CD4-positive, alpha-beta T cell treated with Interferon alpha-2 for 1 hour (primary cell): ENCODE measurements around the gene GDF10.

Experiments
- DNase-seq, 2 donors: peaks; one replicate each; pipeline ENCODE4 v3.0.0-alpha.2; 2020 to 2022

Gene GDF10

GRCh38 chr10:47294501-47294900 is 5.5 kb upstream of the GDF10 start:
- DNase-seq = no peak

GRCh38 chr10:47295411-47295810 is 4.6 kb upstream of the GDF10 start:
- no peak for DNase-seq

- no peak for DNase-seq
These were observed 3.7 kb upstream of the GDF10 start for GRCh38 chr10:47296156-47296894.

GRCh38 chr10:47296941-47297340 is 3.1 kb upstream of the GDF10 start:
- no peak for DNase-seq

GRCh38 chr10:47297866-47298540 is 2.0 kb upstream of the GDF10 start:
- DNase-seq = no peak

DNA sequence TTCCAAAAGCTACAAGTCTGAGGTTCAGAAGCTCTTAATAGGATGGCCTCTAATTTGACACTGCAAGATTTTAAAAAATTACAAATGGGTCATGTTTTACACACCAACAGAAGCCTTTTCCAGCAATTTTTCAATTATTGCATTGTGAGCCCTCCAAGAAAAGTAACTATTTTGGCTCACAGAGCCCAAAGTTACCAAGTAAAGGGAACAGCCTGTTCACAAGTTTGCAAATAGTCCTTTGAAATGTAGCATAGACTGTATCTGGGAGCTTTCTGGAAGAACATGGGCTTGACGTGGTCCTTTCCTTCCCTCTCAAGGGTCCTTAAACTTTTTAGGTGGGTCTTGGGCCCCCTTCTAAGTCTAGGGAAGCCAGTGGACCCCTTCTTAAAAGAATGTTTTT is 1.3 kb upstream of the GDF10 start:
- DNase-seq = no peak

- DNase-seq = no peak
These were observed 483 bp downstream of the GDF10 start for GRCh38 chr10:47300429-47300931.

DNA sequence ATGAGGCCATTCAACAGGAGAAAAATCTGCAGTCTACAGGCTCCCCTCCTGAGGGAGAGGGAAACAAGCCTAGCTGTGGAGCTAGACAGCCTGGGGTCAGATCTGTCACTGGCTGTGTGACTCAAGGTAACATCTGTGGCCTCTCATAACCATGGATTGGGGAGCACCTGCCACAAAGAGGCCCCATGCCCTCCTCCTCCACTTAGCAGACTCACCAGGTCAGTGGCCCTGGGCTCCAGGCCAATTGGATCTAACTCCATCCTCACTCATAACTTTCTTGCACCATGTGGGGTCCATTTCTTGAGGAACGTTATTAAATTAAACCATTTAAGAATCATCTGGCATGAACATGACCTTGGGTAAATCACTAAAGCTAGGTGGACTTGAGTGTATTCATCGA is 1.8 kb downstream of the GDF10 start:
- no peak for DNase-seq

DNA sequence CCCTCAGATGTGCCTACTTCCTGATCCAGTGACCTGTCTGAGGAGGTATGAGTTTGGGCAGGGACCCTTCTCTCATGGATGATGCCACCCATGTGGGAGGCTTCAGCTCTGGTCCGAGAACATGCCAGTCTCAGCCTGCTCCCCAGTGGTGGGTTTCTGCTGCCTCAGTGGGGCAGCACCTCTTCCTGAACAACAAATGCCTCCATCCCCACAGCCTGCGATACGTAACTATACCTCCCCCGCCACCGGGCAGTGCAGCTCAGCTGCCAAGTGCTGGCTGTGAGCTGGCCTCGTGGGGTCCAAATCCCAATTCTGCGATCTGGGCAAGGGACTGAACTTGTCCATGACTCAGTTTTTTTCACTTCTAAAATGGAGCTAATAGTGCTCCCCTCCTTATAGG is 3.1 kb downstream of the GDF10 start:
- no peak for DNase-seq

DNA sequence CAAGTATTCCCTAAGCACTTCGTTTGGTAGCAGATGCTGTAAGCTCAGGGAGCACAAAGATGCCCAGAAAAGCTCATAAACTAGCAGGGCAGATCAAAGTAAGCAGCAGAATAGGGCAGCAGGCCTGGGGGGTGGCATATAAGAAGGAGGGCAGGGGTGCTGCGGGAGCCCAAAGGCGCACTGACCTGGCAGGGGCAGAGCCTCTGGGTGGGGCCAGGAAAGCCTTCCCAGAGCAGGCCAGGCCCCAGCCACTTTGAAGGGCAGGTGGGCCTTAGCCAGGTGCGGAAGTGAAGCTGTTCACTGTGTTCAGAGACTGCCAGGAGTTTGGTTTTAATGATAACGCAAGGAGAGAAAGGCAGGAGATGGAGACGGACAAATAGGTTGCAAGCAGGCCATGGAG is 3.9 kb downstream of the GDF10 start:
- DNase-seq = no peak

- no peak for DNase-seq
These were observed 5.6 kb downstream of the GDF10 start for GRCh38 chr10:47305566-47305965.

DNA sequence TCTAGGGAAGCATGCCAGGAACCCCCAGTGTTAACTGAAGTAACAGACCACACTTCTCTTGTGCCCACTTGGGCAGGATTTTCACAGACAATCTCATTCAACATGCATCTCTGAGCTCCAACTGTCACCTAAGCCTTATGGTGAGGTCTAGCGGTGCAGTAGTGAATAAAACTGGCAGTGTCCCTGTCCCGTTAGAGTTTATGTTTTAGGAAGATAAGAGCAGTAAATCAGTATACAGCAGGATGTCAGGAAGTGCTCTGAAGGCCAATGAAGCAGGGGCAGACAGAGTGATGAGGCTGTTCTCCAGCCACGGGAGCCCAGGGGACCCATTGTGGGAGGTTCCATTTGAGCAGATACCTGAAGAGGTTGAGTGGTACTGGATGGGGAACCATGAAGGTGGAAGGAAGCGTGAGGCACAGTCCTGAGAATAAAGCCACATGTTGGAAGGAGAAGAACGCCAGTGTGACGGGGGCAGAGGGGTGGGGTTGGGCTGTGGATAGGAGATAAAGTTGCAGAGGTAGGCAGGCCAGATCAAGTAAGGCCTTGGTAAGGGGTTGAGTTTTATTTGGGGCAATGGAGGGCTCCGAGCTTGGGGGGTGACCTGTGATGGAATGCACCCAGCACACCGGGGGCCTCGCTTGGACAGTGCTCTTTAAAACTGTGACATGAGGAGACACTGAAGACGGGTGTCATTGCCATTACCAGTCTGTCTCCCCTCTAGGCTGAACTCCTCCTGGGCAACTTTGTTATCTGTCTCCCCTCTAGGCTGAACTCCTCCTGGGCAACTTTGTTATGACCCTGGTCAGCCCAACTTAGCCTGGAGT is 6.6 kb downstream of the GDF10 start:
- DNase-seq = no peak

DNA sequence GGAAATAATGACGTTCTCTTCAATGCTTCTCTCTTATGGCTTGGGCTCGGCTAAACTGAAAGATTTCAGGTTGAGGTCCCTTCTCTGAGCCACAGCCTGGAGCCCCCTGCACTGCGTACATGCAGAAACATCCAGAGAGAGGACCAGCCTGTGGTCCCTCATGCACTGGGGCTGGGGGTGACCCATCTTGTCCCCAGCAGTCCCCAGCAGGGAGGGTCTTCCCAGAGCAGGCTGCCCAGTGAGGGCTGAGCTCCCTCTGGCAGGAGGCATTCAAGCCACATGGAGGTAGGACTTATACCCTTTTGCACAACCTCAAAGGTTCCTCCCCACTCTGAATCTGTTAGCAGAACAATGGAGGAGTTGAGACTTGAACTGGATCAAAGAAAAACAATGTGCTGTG is 7.4 kb downstream of the GDF10 start:
- DNase-seq = no peak

GRCh38 chr10:47308775-47309174 is 8.8 kb downstream of the GDF10 start:
- DNase-seq = no peak

- no peak for DNase-seq
These were observed 9.6 kb downstream of the GDF10 start for GRCh38 chr10:47309408-47310089.

DNA sequence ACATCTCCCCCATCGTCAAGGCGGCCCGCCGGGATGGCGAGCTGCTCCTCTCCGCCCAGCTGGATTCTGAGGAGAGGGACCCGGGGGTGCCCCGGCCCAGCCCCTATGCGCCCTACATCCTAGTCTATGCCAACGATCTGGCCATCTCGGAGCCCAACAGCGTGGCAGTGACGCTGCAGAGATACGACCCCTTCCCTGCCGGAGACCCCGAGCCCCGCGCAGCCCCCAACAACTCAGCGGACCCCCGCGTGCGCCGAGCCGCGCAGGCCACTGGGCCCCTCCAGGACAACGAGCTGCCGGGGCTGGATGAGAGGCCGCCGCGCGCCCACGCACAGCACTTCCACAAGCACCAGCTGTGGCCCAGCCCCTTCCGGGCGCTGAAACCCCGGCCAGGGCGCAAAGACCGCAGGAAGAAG is 10.1 kb downstream of the GDF10 start:
- DNase-seq = no peak

GRCh38 chr10:47311193-47311931 is 11.4 kb downstream of the GDF10 start:
- peak; percentile 39 to 64 for DNase-seq

DNA sequence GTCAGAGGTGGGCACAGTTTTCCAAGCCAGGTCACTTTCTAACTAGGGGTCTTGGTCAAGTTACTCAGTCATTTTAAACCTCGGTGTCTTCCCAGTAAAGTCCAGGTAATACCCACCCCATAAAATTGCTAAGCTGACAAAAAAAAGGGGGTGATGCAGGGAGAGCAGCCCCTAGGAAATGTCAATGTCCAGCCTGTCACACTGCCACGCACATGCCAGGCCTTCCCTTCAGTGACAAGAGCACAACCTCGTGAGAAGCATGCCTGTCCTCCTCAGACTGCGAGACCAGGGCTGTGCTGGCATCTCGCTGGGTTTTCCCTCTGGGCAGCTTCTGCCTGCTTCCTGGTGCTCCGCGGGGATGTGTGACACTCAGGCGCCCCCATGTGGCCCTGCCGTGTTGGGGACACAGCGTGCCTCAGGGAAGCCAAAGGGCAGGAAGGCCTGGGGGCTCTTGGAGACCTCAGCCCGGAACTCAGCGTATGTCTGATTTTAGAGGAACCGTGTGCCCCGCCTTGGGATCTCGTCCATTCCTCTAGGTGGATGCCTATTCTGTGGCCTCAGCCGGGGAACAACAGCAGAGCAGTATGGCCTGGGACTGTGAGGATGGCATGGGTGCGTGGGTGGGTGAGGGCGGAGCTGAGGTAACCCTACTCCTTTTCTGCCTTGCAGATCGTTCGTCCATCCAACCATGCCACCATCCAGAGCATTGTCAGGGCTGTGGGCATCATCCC is 12.1 kb downstream of the GDF10 start:
- peak; percentile 81 to 85 for DNase-seq

GRCh38 chr10:47312663-47312995 is 12.6 kb downstream of the GDF10 start:
- no peak for DNase-seq

- DNase-seq = no peak
These were observed 14.5 kb downstream of the GDF10 start for GRCh38 chr10:47314416-47314970.

DNA sequence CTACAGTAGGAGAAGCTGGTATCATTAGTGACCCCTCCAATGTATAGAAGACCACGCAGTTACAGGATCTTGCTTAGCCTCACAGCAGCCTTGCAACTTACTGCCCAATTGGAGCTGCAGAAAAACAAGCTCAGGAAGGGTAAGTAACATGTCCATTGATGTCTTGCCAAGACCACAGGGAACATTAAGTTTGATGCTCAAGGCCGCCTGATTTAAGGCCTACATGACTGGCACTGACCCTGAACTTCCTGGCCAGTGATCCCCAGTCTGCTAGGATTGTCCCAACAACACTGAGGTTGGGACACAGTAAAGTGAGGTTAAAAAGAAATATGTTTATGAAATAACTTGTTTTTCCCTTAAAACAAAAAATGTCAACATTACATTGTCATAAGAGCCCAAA is 15.4 kb downstream of the GDF10 start:
- no peak for DNase-seq
